OCI-LY1 (cell line): ENCODE results near the gene TMEM178B.

Source experiments
- CTCF ChIP-seq: fragments of 200-600 bp; sonication (generic), shearing (Covaris generic); IDR thresholded peaks from 2 replicates; pipeline ENCODE4 v1.5.1; 2017; ENCODE audit warnings: mild to moderate bottlenecking, antibody characterized with exemption, low read length, moderate library complexity, mixed read lengths
- EZH2 ChIP-seq: fragments of 200-600 bp; sonication (generic), shearing (Covaris generic); IDR thresholded peaks from 2 replicates; pipeline ENCODE4 v1.8.0; 2017; ENCODE audit warnings: borderline replicate concordance, mixed run types, mild to moderate bottlenecking, antibody characterized with exemption, low read length, moderate library complexity, mixed read lengths

GRCh38 chr7:141193066-141193465 lies 119.2 kb downstream of the TMEM178B start:
- no peak for TF ChIP-seq EZH2
- TF ChIP-seq CTCF, result no peak
